Measurements from ENCODE around the gene QRICH2.
"Not testable (repeated sequence)": the region's sequence is repeated elsewhere in the genome, so short reads cannot be mapped to it uniquely, and the experiment has no call there.

QRICH2 gene

GRCh38 chr17:76312735-76313134 lies 4.7 kb upstream of the QRICH2 start:
- no peak for DNase-seq (ENCODE audit: low read depth)
- no peak for TF ChIP-seq CTCF (conservative IDR thresholded peaks at IDR 0.05; ENCODE audit: control insufficient read depth, insufficient read depth, low read depth, low read length)

GRCh38 chr17:76309461-76309860 lies 1.4 kb upstream of the QRICH2 start:
- DNase-seq (ENCODE audit: low read depth), result no peak
- no peak overlapping the region for H3K4me3 ChIP-seq (ENCODE audit: control insufficient read depth, low read depth, low read length)
- no peak for TF ChIP-seq CTCF (conservative IDR thresholded peaks at IDR 0.05; ENCODE audit: control insufficient read depth, insufficient read depth, low read depth, low read length)

More at GRCh38 chr17:76312735-76313134, 4.7 kb upstream of the QRICH2 start:
- H3K4me3 ChIP-seq (ENCODE audit: control insufficient read depth, low read depth, low read length), result no peak overlapping the region

- TF ChIP-seq CTCF (conservative IDR thresholded peaks at IDR 0.05; ENCODE audit: control insufficient read depth, insufficient read depth, low read depth, low read length), result no peak
- H3K4me3 ChIP-seq (ENCODE audit: control insufficient read depth, low read depth, low read length), result no peak overlapping the region
- DNase-seq (ENCODE audit: low read depth), result no peak
These were observed 644 bp downstream of the QRICH2 start for GRCh38 chr17:76307299-76307965.

- H3K4me3 ChIP-seq (ENCODE audit: control insufficient read depth, low read depth, low read length); DNase-seq (ENCODE audit: low read depth): not testable (repeated sequence)
These were observed 3.0 kb downstream of the QRICH2 start for GRCh38 chr17:76305135-76305454.

- H3K4me3 ChIP-seq (ENCODE audit: control insufficient read depth, low read depth, low read length), result no peak overlapping the region
- no peak for DNase-seq (ENCODE audit: low read depth)
- TF ChIP-seq CTCF (conservative IDR thresholded peaks at IDR 0.05; ENCODE audit: control insufficient read depth, insufficient read depth, low read depth, low read length), result no peak
These were observed 3.6 kb downstream of the QRICH2 start for GRCh38 chr17:76304226-76305134.

- no peak for TF ChIP-seq CTCF (conservative IDR thresholded peaks at IDR 0.05; ENCODE audit: control insufficient read depth, insufficient read depth, low read depth, low read length)
- no peak for DNase-seq (ENCODE audit: low read depth)
- H3K4me3 ChIP-seq (ENCODE audit: control insufficient read depth, low read depth, low read length), result no peak overlapping the region
These were observed 10.6 kb downstream of the QRICH2 start for GRCh38 chr17:76297436-76297835.

- TF ChIP-seq CTCF (conservative IDR thresholded peaks at IDR 0.05; ENCODE audit: control insufficient read depth, insufficient read depth, low read depth, low read length), result no peak
- no peak overlapping the region for H3K4me3 ChIP-seq (ENCODE audit: control insufficient read depth, low read depth, low read length)
- no peak for DNase-seq (ENCODE audit: low read depth)
These were observed 11.2 kb downstream of the QRICH2 start for GRCh38 chr17:76296889-76297288.

Data from fibroblast of mammary gland (primary cell).